Left ventricle myocardium inferior (tissue), 1 donor: ENCODE data around the gene ERI3. TPM values are rescaled to one million over a fixed set of nuclear protein-coding genes. Genes with fewer than 3 reads are reported as not detected.

ENCODE experiments used
- DNase-seq: peaks from one replicate; pipeline ENCODE4 v3.0.0-alpha.2; 2020
- H3K27ac ChIP-seq: fragments of 200-600 bp; replicated peaks from 2 replicates; pipeline ENCODE4 v1.8.0; 2021
- H3K27me3 ChIP-seq: fragments of 200-600 bp; 2 replicates; pipeline ENCODE4 v1.8.0; 2021; ENCODE audit warnings: low read depth
- H3K36me3 ChIP-seq: fragments of 200-600 bp; 2 replicates; pipeline ENCODE4 v1.8.0; 2021
- H3K4me1 ChIP-seq: fragments of 200-600 bp; 2 replicates; pipeline ENCODE4 v1.8.0; 2021
- H3K4me3 ChIP-seq: fragments of 200-600 bp; 2 replicates; pipeline ENCODE4 v1.8.0; 2021; ENCODE audit warnings: mild to moderate bottlenecking, moderate library complexity
- H3K9me3 ChIP-seq: fragments of 200-600 bp; replicated peaks from 2 replicates; pipeline ENCODE4 v1.8.0; 2021
- CTCF ChIP-seq: fragments of 200-600 bp; IDR thresholded peaks from 2 replicates; pipeline ENCODE4 v1.8.0; 2021; ENCODE audit warnings: antibody characterized with exemption, mild to moderate bottlenecking, borderline replicate concordance
- intact Hi-C: fragments of 100-400 bp; cut with micrococcal nuclease; formaldehyde crosslinking; loops from one replicate; pipeline ENCODE4 v1.11.0; 2022
- total RNA-seq: library from RNA; stranded (reverse); fragmentation: NEBNext Ultra II Directional; extraction: Animal tissue kit (Norgen Biotek cat#: 25700); gene quantifications from one replicate; pipeline ENCODE4 v1.2.1, GENCODE V29; 2021
- donor health status: DM: no; HTN: yes; CAD: no; lungs with severe emphysema.

ERI3 gene
- total RNA-seq, 1 donor from 2014 or later: 50.4 TPM

- H3K27ac ChIP-seq: no peak overlapping the region
- intact Hi-C loops: no loop called here
- H3K9me3 ChIP-seq: no peaks in the 10 kb centered on the region
- TF ChIP-seq CTCF: no peak
- peaks cover 12% of the 10 kb centered on the region for H3K4me1 ChIP-seq
- no peaks in the 10 kb centered on the region for H3K27me3 ChIP-seq
- no peaks in the 10 kb centered on the region for H3K36me3 ChIP-seq
- H3K4me3 ChIP-seq: no peak overlapping the region
- DNase-seq: no peak
Observed at GRCh38 chr1:44263568-44264450, 91.2 kb downstream of the ERI3 start.

DNA sequence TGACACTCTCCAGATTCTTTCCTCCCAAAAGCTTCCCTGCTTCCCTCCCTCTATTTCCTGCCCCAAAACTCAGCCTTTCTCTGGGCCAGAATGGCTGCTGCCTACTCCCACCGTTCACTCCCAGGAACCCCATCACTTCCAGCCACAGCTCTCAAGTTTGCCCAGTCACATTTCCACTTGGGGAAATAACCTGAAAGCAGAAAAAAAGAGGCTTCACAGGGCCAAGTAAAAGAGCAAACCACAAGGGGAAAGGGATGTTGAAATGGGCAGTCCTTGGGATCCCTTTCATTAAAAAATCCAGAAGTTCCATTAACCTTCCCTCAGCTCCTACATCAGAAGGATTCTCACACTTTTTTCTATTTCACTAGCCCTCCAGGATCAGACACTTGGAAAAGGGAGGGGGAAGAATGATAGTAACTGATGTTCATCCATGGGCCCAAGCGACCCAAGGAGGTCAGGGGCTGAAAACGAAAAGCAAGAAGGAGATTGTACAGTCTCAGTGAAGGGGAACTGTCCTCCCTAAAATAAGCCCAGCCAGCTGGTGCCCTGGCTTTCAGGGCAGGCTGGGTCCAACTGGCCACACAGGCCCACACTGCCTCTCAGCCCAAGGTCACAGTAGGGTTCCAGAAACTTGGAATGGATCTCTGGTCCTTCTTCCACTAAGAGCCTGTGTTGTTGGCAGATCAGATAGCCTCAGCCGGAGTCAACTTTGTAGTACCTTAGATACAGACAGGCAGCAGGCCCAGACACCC lies 92.1 kb downstream of the ERI3 start:
- Histone ChIP-seq H3K27ac (no peak overlapping the region), H3K9me3 (no peaks in the 10 kb centered on the region), H3K4me1 (peaks cover 12% of the 10 kb centered on the region), H3K4me3 (no peak overlapping the region), H3K27me3 (no peaks in the 10 kb centered on the region), H3K36me3 (no peaks in the 10 kb centered on the region)
- intact Hi-C loops: no loop called here
- no peak for TF ChIP-seq CTCF
- DNase-seq: no peak

DNA sequence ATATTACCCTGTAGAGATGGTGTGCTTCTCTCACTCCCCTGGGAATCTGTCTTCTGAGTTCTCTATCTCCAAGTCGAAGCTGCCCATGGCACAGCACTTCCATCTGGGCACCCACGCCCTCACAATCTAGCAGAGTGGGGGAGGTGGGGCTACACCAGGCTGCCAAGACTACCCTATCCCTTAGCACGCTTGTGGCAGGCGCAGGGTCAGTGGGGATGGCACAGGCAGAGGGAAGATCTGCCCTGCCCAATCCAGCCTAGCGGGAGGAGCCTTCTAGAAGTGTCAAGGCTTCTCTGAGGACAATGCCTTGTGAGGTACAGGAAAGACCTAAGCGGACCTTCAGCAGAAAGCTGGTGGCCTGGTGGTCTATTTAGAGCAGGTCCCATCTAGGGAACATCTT lies 92.6 kb downstream of the ERI3 start:
- Histone ChIP-seq H3K9me3 (no peaks in the 10 kb centered on the region), H3K4me3 (no peak overlapping the region), H3K36me3 (no peaks in the 10 kb centered on the region), H3K4me1 (peaks cover 12% of the 10 kb centered on the region), H3K27me3 (no peaks in the 10 kb centered on the region), H3K27ac (no peak overlapping the region)
- TF ChIP-seq CTCF: no peak
- intact Hi-C loops: no loop called here
- no peak for DNase-seq

DNA sequence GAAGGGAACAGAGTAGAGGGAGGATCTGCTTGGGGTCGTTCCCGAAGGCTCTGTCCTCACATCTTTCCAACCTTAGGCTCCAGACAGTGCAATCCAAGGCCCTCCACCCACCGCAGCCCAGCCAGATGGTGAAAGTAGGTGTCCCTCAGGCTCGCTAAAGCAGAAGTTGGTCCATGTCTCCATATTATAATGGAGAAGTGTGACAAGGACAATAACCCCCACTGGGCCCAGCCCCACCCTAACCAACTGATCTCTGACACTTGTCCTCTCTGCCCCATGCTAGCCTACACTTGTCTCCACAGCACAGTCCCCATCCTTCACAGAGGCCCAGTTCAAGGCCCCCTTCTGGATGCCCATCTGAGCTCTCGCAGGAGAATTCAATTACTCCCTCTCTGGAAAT lies 93.1 kb downstream of the ERI3 start:
- intact Hi-C loops: no loop called here
- H3K4me3 ChIP-seq: no peak overlapping the region
- no peaks in the 10 kb centered on the region for H3K9me3 ChIP-seq
- DNase-seq: no peak
- H3K27ac ChIP-seq: no peak overlapping the region
- no peaks in the 10 kb centered on the region for H3K36me3 ChIP-seq
- no peak for TF ChIP-seq CTCF
- no peaks in the 10 kb centered on the region for H3K27me3 ChIP-seq
- peaks cover 12% of the 10 kb centered on the region for H3K4me1 ChIP-seq

DNA sequence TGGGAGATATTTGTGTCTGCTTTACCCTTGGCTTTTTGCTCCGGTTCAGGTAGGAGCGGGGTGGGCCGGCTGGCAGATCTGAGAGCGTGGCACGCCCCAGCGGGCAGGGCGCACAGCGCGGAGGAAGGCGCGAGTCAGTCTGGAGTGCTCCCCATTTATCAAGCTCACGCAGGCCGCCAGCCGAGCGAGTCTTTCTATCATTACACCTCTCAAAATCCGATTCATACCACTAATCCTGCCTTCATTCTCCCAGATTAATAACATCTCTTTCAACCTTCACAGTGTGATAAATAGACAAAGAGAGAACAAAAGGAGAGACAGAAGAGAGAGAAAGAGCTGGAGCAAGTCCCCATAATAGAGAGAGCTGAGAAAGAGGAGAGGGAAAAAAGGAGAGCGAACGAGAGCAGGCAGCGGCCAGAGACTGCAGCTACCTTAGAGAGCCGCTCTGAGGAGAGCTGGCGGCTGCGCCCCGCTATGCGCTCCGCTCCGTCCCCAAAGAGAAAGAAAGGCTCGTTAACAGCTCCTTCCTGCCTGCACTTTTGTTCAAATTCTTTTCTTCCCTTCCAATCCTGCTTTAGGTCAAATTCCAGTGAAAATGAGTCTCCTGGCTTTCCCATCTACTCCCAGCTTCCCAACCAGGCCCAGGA lies 93.8 kb downstream of the ERI3 start:
- no peak for DNase-seq
- TF ChIP-seq CTCF: no peak
- intact Hi-C loops: no loop called here
- Histone ChIP-seq H3K4me1 (peaks cover 12% of the 10 kb centered on the region), H3K4me3 (no peak overlapping the region), H3K36me3 (no peaks in the 10 kb centered on the region), H3K27me3 (no peaks in the 10 kb centered on the region), H3K27ac (no peak overlapping the region), H3K9me3 (no peaks in the 10 kb centered on the region)
